CD14-positive monocyte (primary cell): ENCODE data around the gene RASL10B. TPM values are rescaled to one million over a fixed set of nuclear protein-coding genes. Genes with fewer than 3 reads are reported as not detected.

ENCODE experiments used
- DNase-seq, 3 donors: peaks; one replicate each; pipeline ENCODE4 v3.0.0-alpha.2; 2011 to 2022
- H2AFZ ChIP-seq: 2 replicates; pipeline ENCODE4 v1.6.0; 2012; ENCODE audit warnings: mild to moderate bottlenecking, low read depth, low read length, inconsistent platforms; ENCODE audit not compliant: insufficient read depth, poor library complexity, severe bottlenecking
- H3K27ac ChIP-seq, 2 donors: 1 replicate in 1 of 2; 2 replicates in 1 of 2; pipeline ENCODE4 v1.5.1; 2012 to 2013; ENCODE audit warnings: low read length in 2 of 2, control low read depth in 1 of 2, inconsistent platforms in 1 of 2, low read depth in 1 of 2, mild to moderate bottlenecking in 1 of 2
- H3K27me3 ChIP-seq, 2 donors: one replicate each; pipeline versions ENCODE4 v1.6.0 to v1.6.1; 2011 to 2013; ENCODE audit warnings: low read length in 2 of 2; ENCODE audit not compliant: control insufficient read depth in 2 of 2, insufficient read depth in 2 of 2
- H3K36me3 ChIP-seq, 2 donors: replicated peaks in 1 of 2; 1 replicate in 1 of 2; 2 replicates in 1 of 2; pipeline versions ENCODE4 v1.5.1 to v1.6.1; 2012 to 2013; ENCODE audit warnings: low read length in 2 of 2, control low read depth in 1 of 2, inconsistent platforms in 1 of 2, mild to moderate bottlenecking in 1 of 2; ENCODE audit not compliant: insufficient read depth in 2 of 2, control insufficient read depth in 1 of 2
- H3K4me1 ChIP-seq, 2 donors: 1 replicate in 1 of 2; 2 replicates in 1 of 2; pipeline versions ENCODE4 v1.5.1 to v1.6.1; 2012 to 2013; ENCODE audit warnings: low read length in 2 of 2, control low read depth in 1 of 2, inconsistent platforms in 1 of 2, mild to moderate bottlenecking in 1 of 2, moderate library complexity in 1 of 2; ENCODE audit not compliant: insufficient read depth in 2 of 2, control insufficient read depth in 1 of 2
- H3K4me2 ChIP-seq: replicated peaks from 2 replicates; pipeline ENCODE3; 2012; ENCODE audit warnings: low read length, moderate library complexity, mild to moderate bottlenecking; ENCODE audit not compliant: poor library complexity, severe bottlenecking; ENCODE audit errors: extremely low read depth
- H3K4me3 ChIP-seq, 3 experiments: fragments of 200-600 bp in 1 of 3; sonication (generic) in 1 of 3; replicated peaks in 1 of 3; 1 replicate in 2 of 3; 2 replicates in 1 of 3; pipeline ENCODE4 v1.5.1; 2011 to 2013; ENCODE audit warnings: low read length in 3 of 3, mild to moderate bottlenecking in 3 of 3, control low read depth in 2 of 3, low read depth in 2 of 3, inconsistent platforms in 1 of 3, moderate library complexity in 1 of 3
- H3K79me2 ChIP-seq: 2 replicates; pipeline ENCODE4 v1.6.0; 2012; ENCODE audit warnings: mild to moderate bottlenecking, control low read depth, inconsistent platforms, low read length, moderate library complexity; ENCODE audit not compliant: insufficient read depth
- H3K9ac ChIP-seq: 2 replicates; pipeline ENCODE4 v1.6.0; 2017; ENCODE audit warnings: low read length, mild to moderate bottlenecking; ENCODE audit not compliant: insufficient read depth, poor library complexity, severe bottlenecking
- H3K9me3 ChIP-seq, 2 donors: replicated peaks in 1 of 2; 1 replicate in 1 of 2; 2 replicates in 1 of 2; pipeline versions ENCODE4 v1.5.1 to v1.6.1; 2012 to 2013; ENCODE audit warnings: low read length in 2 of 2, control low read depth in 1 of 2; ENCODE audit not compliant: control insufficient read depth in 1 of 2, insufficient read depth in 1 of 2
- H4K20me1 ChIP-seq: 2 replicates; pipeline ENCODE4 v1.6.0; 2012; ENCODE audit warnings: mild to moderate bottlenecking, low read length, control low read depth, moderate library complexity; ENCODE audit not compliant: insufficient read depth
- H3K27ac Mint-ChIP-seq, 7 donors: one replicate each; pipeline ENCODE4 v1.8.0; 2020; ENCODE audit warnings: mild to moderate bottlenecking in 7 of 7, mixed read lengths in 7 of 7, moderate library complexity in 6 of 7, inconsistent platforms in 2 of 7
- H3K27me3 Mint-ChIP-seq, 3 donors: one replicate each; pipeline ENCODE4 v1.8.0; 2021 to 2022; ENCODE audit warnings: low read depth in 3 of 3, mild to moderate bottlenecking in 3 of 3, mixed read lengths in 3 of 3, moderate library complexity in 3 of 3, inconsistent platforms in 1 of 3
- H3K36me3 Mint-ChIP-seq, 2 donors: one replicate each; pipeline ENCODE4 v1.8.0; 2020; ENCODE audit warnings: mixed read lengths in 2 of 2, inconsistent platforms in 1 of 2, mild to moderate bottlenecking in 1 of 2
- H3K4me1 Mint-ChIP-seq: one replicate; pipeline ENCODE4 v1.8.0; 2020; ENCODE audit warnings: mild to moderate bottlenecking, mixed read lengths
- H3K4me3 Mint-ChIP-seq, 2 donors: one replicate each; pipeline ENCODE4 v1.8.0; 2020; ENCODE audit warnings: mild to moderate bottlenecking in 2 of 2, mixed read lengths in 2 of 2, moderate library complexity in 1 of 2
- H3K9me3 Mint-ChIP-seq, 7 donors: one replicate each; pipeline ENCODE4 v1.8.0; 2020 to 2022; ENCODE audit warnings: mixed read lengths in 7 of 7, mild to moderate bottlenecking in 6 of 7, moderate library complexity in 6 of 7, inconsistent platforms in 2 of 7
- whole genome bisulfite sequencing: methylation state at CpG from one replicate; pipeline ENCODE4 v1.1.5; 2013; ENCODE audit warnings: missing lambda C conversion rate; ENCODE audit not compliant: insufficient coverage; 5-methylcytosine and 5-hydroxymethylcytosine counted together
- intact Hi-C, 2 donors: fragments of 100-400 bp; cut with micrococcal nuclease; formaldehyde crosslinking; loops; one replicate each; pipeline versions ENCODE4 v1.15.0 to v1.15.1; 2023
- polyA minus RNA-seq: library from RNA; depleted of rRNA, polyadenylated mRNA; stranded (reverse); fragments of >200 nt; gene quantifications from 2 replicates; pipeline ENCODE4 v1.2.3, GENCODE V29; 2012
- polyA plus RNA-seq, 3 donors: library from polyadenylated mRNA; depleted of rRNA in 1 of 3; unstranded in 2 of 3; stranded (reverse) in 1 of 3; fragments of 300-500 nt in 2 of 3; fragments of >200 nt in 1 of 3; fragmentation: Illumina TruSeq in 2 of 3; gene quantifications; 1 replicate in 2 of 3; 2 replicates in 1 of 3; pipeline ENCODE4 v1.2.3, GENCODE V29; 2012 to 2021
- total RNA-seq, 12 experiments: library from RNA in 1 of 12; stranded (reverse) in 1 of 12; fragments of 120-200 nt in 1 of 12; gene quantifications; one replicate each; pipeline ENCODE4 v1.2.4 and lab custom pipeline; 2013 to 2026; ENCODE audit warnings: mixed read lengths in 6 of 12, inconsistent platforms in 1 of 12
- TF ChIP-seq, protein P1 (sequence below): fragments of 200-600 bp; IDR thresholded peaks from one replicate; pipeline ENCODE4 v1.8.0; 2022; ENCODE audit warnings: antibody characterized with exemption, mild to moderate bottlenecking

RASL10B gene, protein sequence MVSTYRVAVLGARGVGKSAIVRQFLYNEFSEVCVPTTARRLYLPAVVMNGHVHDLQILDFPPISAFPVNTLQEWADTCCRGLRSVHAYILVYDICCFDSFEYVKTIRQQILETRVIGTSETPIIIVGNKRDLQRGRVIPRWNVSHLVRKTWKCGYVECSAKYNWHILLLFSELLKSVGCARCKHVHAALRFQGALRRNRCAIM
- total RNA-seq (2013) = 0.04 TPM
- polyA plus RNA-seq (not detected), polyA minus RNA-seq (0.08 TPM in 1 of 2 replicates, not detected in the other), total RNA-seq (lab: John Stamatoyannopoulos, UW) (0.12 to 1.6 (median 0.26) reads per million in 11 experiments)

DNA sequence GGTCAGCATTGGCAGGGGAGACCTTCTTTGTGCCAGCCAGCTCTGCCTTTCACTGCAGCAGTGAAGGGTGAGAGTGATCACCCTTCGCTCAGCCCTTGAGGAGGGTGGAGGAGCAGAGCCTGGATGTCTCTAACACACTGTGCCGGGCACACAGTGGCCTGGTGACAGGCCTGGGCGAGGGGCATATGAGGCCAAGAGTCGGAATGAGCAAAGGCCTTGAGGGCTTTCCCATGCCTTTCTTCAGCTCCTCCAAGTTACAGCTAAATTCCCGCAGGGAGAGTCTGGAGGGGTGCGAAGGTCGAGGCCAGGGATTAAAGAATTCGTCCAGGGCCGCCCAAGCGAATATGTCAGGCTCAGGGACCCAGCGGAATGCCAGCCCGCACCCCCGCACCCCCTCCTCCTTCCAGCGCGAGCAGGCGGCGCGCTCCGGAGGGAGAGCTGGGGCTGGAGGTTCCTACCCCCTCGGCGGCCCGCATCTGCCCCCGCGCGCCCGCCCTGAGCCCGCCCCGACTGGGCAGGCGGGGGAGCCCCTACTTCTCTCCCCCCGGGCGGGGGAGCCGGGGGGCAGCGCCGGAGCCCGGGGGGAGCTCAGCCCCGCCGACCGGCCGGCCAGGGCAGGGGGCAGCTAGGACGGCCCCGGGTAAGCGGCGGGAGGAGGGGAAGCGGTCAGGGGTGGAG lies at the start of gene RASL10B:
Gene RASL10B, plus strand, starts transcription at position 401 of the 678 bp plus-strand sequence. CDS start 3,546 bp downstream, outside the sequence.
- peaks cover 0 to 3% (median 0%) of the 10 kb centered on the region in 7 donors for H3K9me3 Mint-ChIP-seq
- intact Hi-C loops = no loop called here
- H3K4me3 ChIP-seq = peak within 1 kb of the TSS in 1 of 3 experiments; percentile 40
- 10% methylated on average over 9 of the region's 44 CpGs for WGBS
- no peak for DNase-seq
- H3K79me2 ChIP-seq = no peaks in the 10 kb centered on the region
- H3K36me3 ChIP-seq = peaks cover 12 to 23% of the 10 kb centered on the region in 2 donors
- peaks cover 5 to 23% of the 10 kb centered on the region in 2 donors for H3K27me3 ChIP-seq
- H3K36me3 Mint-ChIP-seq = peaks cover 23 to 26% of the 10 kb centered on the region in 2 donors
- no peak within 1 kb of the TSS for H3K9ac ChIP-seq
- H3K4me1 Mint-ChIP-seq = peaks cover 11% of the 10 kb centered on the region
- peak within 1 kb of the TSS; percentile 24 to 82 for H3K4me3 Mint-ChIP-seq
- H3K4me1 ChIP-seq = peaks cover 4 to 7% of the 10 kb centered on the region in 2 donors
- TF ChIP-seq, protein P1, sequence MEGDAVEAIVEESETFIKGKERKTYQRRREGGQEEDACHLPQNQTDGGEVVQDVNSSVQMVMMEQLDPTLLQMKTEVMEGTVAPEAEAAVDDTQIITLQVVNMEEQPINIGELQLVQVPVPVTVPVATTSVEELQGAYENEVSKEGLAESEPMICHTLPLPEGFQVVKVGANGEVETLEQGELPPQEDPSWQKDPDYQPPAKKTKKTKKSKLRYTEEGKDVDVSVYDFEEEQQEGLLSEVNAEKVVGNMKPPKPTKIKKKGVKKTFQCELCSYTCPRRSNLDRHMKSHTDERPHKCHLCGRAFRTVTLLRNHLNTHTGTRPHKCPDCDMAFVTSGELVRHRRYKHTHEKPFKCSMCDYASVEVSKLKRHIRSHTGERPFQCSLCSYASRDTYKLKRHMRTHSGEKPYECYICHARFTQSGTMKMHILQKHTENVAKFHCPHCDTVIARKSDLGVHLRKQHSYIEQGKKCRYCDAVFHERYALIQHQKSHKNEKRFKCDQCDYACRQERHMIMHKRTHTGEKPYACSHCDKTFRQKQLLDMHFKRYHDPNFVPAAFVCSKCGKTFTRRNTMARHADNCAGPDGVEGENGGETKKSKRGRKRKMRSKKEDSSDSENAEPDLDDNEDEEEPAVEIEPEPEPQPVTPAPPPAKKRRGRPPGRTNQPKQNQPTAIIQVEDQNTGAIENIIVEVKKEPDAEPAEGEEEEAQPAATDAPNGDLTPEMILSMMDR = no peak
- H3K27ac ChIP-seq = no peak within 1 kb of the TSS
- H2AFZ ChIP-seq = no peak within 1 kb of the TSS
- peak within 1 kb of the TSS in 1 of 7 donors; percentile 65 for H3K27ac Mint-ChIP-seq
- H3K9me3 ChIP-seq = no peaks in the 10 kb centered on the region
- peaks cover 26 to 34% (median 26%) of the 10 kb centered on the region in 3 donors for H3K27me3 Mint-ChIP-seq
- no peaks in the 10 kb centered on the region for H4K20me1 ChIP-seq
- peak within 1 kb of the TSS; percentile 33 for H3K4me2 ChIP-seq

DNA sequence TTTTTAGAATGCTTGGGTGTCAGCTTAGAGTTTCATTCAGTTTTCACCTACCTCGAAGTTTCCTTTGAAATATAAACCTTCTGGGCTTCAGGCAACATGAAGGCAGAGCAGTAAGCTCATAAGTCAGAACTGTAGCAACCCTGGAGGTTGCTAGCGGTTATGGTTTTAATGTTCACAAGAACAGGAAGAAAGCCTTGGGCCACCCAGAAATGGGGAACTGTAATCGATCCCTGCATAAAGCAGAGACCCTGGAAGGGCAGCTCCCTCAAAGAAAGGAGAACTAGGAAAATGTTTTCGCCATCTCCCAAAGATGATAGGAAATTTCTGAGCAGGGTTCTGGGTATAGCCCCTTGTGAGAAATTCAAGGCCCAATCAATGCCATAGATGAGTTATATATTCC lies 47.8 kb upstream of the RASL10B start:
- TF ChIP-seq, protein P1 = no peak
- no peak overlapping the region for H3K9ac ChIP-seq
- 7% methylated on average over 2 of the region's 4 CpGs for WGBS
- no peaks in the 10 kb centered on the region for H3K79me2 ChIP-seq
- no peaks in the 10 kb centered on the region for H4K20me1 ChIP-seq
- H3K4me1 Mint-ChIP-seq = peaks cover 6% of the 10 kb centered on the region
- H3K27ac ChIP-seq = peak overlapping the region in 1 of 2 donors; percentile 25
- intact Hi-C loops = no loop called here
- no peak overlapping the region for H3K4me2 ChIP-seq
- peak overlapping the region in 2 of 7 donors; percentile 43 to 48 for H3K27ac Mint-ChIP-seq
- no peaks in the 10 kb centered on the region for H3K9me3 ChIP-seq
- no peak overlapping the region for H3K4me3 ChIP-seq
- H3K4me3 Mint-ChIP-seq = no peak overlapping the region
- peaks cover 0 to 2% (median 0%) of the 10 kb centered on the region in 7 donors for H3K9me3 Mint-ChIP-seq
- peak in 2 of 3 donors; percentile 2 to 20 for DNase-seq
- no peaks in the 10 kb centered on the region for H3K27me3 Mint-ChIP-seq
- peaks cover 68 to 97% of the 10 kb centered on the region in 2 donors for H3K36me3 ChIP-seq
- no peak overlapping the region for H2AFZ ChIP-seq
- H3K36me3 Mint-ChIP-seq = peaks cover 63 to 88% of the 10 kb centered on the region in 2 donors
- peaks cover 2 to 8% of the 10 kb centered on the region in 2 donors for H3K4me1 ChIP-seq
- no peaks in the 10 kb centered on the region for H3K27me3 ChIP-seq
